ENCODE results near the gene PWP2.
"Not testable (repeated sequence)": the region's sequence is repeated elsewhere in the genome, so short reads cannot be mapped to it uniquely, and the experiment has no call there.

The PWP2 gene

DNA sequence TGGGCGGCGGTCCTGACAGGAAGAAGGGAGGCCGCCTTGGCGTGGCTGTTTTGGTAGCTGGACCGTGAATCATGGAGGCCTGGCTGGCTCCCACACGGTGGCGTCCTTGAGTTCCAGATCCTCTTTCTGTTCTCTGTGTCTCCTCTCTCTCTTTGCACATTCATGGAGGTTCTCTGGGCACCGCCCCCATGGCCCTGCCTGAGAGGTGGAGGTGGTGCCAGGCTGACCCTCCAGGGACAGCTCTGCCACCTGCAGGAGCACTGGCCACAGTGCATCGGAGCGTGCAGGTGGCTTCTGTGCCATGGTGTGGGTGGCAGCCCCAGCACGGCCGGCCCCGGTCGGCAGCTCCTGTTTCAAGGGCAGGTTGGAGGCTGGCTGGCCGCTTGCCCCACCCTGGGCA, 30.8 kb downstream of the PWP2 start:
- not testable (repeated sequence) for DNase-seq (ENCODE audit: low read depth)

- DNase-seq (ENCODE audit: low read depth): not testable (repeated sequence)
Measured at GRCh38 chr21:44139787-44140551, 32.8 kb downstream of the PWP2 start.

- not testable (repeated sequence) for DNase-seq (ENCODE audit: low read depth)
Measured at GRCh38 chr21:44140552-44140932, 33.3 kb downstream of the PWP2 start.

- not testable (repeated sequence) for DNase-seq (ENCODE audit: low read depth)
Measured at GRCh38 chr21:44142470-44142869, 35.3 kb downstream of the PWP2 start.

DNA sequence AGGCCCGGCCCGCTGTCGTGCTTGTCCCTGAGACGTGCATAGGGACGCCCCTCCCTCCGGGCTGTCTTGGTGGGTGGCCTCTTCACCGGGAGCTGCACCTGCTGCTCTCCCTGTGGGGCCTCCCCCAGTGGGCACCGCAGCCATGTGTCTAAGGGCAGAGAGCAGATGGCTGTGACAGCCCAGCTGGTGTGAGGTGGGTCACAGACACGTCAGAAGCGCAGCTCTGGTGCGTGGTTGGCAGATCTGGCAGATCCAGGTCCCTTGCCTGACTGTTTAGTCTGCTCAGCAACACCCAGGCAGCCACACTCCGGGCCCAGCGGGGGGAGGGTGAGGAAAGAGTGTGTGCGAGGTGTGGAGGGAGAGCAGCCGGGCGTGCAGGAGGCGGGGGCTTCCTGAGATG, 36.2 kb downstream of the PWP2 start:
- not testable (repeated sequence) for DNase-seq (ENCODE audit: low read depth)

GRCh38 chr21:44143996-44144395, 36.8 kb downstream of the PWP2 start:
- not testable (repeated sequence) for DNase-seq (ENCODE audit: low read depth)

- not testable (repeated sequence) for DNase-seq (ENCODE audit: low read depth)
Measured at GRCh38 chr21:44144784-44145602, 37.8 kb downstream of the PWP2 start.

GRCh38 chr21:44145616-44146015, 38.4 kb downstream of the PWP2 start:
- not testable (repeated sequence) for DNase-seq (ENCODE audit: low read depth)

DNA sequence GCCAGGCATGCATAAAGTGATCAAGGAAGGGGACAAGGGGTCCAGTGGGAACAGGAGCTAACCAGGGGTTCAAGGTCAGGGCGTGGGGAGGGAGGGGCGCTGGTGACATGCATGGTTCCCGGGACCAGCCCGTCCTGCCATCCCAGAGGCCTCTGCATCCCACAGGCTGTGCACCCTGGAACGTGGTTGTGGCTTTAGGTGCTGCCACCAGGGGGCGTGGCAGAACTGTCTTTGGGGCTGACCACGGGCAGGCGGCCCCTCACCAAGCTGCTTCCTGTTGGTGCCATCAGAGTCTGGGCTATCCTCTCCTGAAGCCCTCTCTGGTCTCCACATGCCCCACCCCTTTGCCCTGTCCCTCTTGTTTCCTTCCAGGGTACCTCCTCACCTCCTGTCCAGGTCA, 39.9 kb downstream of the PWP2 start:
- not testable (repeated sequence) for DNase-seq (ENCODE audit: low read depth)

DNA sequence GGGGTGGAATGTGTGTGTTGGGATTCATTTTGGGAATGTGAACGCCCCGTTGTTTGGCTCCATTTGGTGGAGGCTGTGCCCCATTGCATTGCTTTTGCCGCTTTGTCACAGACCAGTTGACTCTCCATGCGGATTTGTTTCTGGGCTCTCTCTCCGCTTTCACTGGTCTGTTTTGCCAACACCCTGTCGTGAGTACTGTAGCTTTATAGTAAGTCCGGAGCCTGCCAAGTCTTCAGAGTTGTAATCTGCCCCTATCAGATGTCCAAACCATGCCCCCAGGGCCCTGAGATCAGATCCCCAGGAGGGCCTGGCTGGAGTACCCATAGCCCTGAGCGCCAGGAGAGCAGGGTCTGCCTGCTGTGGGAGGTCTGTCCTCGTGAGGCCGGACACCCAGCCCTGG, 43.1 kb downstream of the PWP2 start:
- not testable (repeated sequence) for DNase-seq (ENCODE audit: low read depth)

- not testable (repeated sequence) for DNase-seq (ENCODE audit: low read depth)
Measured at GRCh38 chr21:44153214-44153888, 46.2 kb downstream of the PWP2 start.

- DNase-seq (ENCODE audit: low read depth): not testable (repeated sequence)
Measured at GRCh38 chr21:44153889-44154228, 46.7 kb downstream of the PWP2 start.

DNA sequence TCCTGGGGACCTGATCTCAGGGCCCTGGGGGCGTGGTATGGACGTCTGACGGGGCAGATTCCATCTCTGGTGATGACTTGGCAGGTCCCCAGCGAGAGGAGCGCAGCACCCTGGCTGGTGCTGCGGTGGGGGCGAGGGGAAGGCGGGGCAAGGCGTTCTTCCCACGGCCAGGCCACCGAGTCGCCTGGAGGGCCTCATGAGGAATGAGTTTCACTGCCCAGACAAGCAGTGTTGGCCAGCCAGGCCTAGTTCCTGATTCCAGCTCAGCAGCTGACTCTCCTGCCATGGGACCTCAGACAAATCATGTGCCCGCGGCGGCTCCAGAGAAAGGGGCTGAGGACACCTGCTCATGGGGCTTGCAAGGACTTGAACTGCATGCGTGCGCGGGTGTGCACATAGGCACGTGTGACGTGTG, 47.6 kb downstream of the PWP2 start:
- DNase-seq (ENCODE audit: low read depth): not testable (repeated sequence)

DNA sequence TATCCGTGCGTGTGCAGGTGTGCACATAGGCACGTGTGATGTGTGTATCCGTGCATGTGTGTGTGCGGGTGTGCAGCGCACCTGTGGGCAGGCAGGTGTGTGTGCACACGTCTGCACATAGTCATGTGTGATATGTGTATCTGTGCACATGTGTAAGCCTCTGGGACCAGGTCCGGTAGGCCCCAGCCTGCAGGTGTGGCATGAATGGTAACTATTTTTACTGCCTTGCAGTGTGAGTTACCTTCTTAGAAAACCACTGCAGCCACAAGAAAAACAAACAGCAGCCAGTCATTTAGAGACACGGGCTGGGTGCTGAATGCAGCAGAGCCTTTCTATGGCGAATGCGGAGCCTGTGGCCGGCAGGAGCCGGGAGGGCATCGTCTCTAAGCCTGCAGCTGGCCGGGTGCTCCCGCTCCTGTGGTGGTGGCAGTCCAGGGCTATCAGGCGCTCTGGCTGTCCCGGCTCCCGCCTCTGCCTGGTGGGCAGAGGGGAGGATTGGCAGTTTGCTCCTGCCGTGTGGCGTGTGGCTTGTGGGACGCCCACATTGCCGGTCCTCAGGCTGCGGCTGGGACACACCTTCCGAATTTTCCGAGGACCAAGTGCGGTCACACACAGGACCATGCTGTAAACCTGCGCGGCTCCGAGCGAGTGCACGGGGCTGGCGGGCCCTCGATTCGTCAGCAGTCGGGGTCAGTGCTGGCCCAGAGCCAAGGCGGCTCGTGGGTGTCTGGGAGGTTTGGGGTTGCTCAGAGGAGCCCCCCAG, 48.2 kb downstream of the PWP2 start:
- DNase-seq (ENCODE audit: low read depth): not testable (repeated sequence)

DNA sequence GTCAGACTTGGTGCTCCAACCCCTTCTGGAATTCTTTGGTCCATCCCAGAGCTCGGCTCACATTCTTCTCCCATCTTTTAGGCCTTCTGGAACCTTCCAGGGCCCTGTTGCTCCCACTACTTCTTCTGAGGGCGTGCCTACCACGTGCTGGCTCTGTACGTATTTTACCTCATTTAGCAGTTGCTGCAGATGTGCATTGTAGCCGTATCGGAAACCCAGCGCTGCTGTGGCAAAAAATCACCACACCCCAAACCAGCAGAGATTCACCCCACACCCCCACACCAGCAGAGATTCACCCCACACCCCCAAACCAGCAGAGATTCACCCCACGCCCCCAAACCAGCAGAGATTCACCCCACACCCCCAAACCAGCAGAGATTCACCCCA, 48.8 kb downstream of the PWP2 start:
- not testable (repeated sequence) for DNase-seq (ENCODE audit: low read depth)

DNA sequence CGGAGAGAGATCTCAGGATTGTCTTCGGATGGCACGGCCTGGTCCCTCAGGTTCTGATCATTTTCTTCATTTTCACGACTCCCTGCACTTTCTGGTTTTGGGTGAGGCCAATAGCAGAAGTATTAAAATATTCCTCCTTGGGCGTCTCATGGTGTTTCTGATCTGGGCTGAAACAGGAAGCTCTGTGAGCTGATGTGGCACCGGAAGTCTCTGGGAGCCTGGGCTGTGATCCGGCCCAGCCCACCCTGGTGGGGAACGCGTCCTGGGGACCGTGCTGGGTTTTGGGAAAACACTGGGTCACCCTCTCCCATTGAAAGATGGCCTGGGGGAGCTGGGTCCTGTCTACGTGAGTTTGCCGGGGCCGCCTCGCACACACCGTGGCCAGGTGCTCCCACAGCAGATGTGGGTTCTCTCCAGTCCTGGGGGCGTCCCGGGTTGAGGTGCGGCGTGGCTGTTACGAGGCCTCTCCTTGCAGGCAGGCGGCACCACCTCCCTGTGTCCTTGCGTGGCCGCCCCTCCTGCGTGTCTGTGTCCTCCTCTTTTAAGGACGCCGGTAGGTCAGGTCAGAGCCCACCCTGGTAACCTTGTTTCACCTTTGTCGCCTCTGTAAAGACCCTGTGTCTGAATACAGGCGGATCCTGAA, 50.4 kb downstream of the PWP2 start:
- DNase-seq (ENCODE audit: low read depth): not testable (repeated sequence)

- DNase-seq (ENCODE audit: low read depth): not testable (repeated sequence)
Measured at GRCh38 chr21:44158082-44158468, 50.9 kb downstream of the PWP2 start.

GRCh38 chr21:44159349-44160297, 52.4 kb downstream of the PWP2 start:
- DNase-seq (ENCODE audit: low read depth): not testable (repeated sequence)

DNA sequence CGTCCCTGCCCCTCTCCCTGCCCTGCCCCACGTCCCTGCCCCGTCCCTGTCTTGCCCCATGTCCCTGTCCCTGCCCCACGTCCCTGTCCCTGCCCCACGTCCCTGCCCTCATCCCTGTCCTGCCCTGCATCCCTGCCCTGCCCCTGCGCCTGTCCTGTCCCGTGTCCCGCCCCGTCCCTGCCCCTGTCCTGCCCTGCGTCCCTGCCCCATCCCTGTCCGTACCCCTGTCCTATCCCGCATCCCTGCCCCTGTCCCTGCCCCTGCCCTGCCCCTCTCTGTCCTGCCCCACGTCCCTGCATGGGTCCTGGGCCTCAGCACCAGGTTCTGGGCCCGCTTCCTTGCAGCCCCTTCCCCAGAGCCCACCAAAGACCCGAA, 53.1 kb downstream of the PWP2 start:
- not testable (repeated sequence) for DNase-seq (ENCODE audit: low read depth)

DNA sequence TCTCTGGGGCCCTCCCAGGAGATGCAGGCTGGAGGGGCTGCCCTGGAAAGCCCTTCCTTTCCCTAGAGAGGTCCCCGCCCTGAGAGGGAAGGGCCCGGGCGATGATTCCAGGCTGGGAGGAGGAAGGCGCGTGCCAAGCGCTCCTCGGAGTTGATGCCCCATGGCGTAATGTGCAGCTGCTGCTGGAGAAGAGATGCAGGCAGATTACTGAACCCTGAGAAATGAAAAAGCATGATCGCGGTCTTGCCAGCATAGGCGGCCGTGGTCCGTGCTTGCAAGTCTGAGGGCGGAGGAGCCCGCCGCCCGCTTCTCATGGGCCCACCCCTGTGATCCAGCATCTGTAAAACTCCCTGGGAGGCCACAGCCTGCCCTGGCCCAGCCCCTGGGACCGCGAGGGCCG, 53.6 kb downstream of the PWP2 start:
- DNase-seq (ENCODE audit: low read depth): not testable (repeated sequence)

Measured in CMK (cell line).